Hepatocyte (in vitro differentiated cells): ENCODE measurements around the gene PDE11A.

Source experiments
- CTCF ChIP-seq: fragments of 200-600 bp; sonication (generic); IDR thresholded peaks from 2 replicates; pipeline ENCODE4 v1.5.1; 2016; ENCODE audit warnings: antibody characterized with exemption, mild to moderate bottlenecking; ENCODE audit not compliant: poor library complexity
- EZH2phosphoT487 ChIP-seq: fragments of 200-600 bp; sonication (generic); IDR thresholded peaks from one replicate; pipeline ENCODE4 v1.6.1; 2018; ENCODE audit warnings: antibody characterized with exemption, mild to moderate bottlenecking, low read depth, moderate library complexity; ENCODE audit not compliant: unreplicated experiment, severe bottlenecking

DNA sequence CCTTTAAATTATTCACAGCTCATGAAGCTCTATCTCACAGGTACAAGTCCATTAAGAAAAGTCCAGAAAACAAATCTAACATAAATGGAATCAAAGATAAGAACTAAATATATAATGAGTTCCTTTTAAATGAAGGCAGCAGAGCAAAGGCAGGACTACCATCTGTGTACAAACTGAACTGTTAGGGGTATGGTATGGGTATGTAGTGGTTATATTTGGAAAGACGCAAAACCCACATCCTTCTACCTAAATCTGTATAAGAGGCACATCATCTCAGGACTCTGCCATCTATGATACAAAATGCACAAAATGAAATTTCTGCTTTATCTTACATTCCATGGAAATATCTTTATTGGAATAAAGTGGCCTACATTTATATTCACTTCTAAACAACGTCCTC, 59.9 kb downstream of the PDE11A start:
- TF ChIP-seq CTCF, result no peak
- no peak for TF ChIP-seq EZH2phosphoT487
